ENCODE results near the gene DBF4B. TPM values are rescaled to one million over a fixed set of nuclear protein-coding genes. Genes with fewer than 3 reads are reported as not detected.

DBF4B gene
- total RNA-seq, 2 experiments from 2014 or later: 1.5 TPM

DNA sequence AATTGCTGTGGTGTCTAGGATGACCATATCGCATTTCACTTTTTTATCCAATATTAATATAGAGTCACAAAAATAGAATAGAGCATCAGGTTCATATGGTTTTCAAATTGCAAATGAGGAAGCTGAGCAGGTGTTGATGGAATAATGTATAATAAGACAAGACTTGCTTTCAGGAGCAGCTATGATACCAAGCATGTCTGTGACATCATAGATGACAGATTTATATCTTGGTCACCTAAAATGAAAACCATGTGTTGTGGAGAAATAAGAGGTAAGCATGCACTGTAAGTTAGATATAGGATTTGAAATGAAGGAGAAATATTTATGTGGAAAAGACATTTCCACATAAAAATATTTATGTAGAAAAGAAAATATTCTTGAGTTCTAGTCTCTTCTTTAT, 43.6 kb upstream of the DBF4B start:
- Histone ChIP-seq H3K9me3 (ENCODE audit: control insufficient read depth in 1 of 2, insufficient read depth in 1 of 2, low read length in 2 of 2) (no peaks in the 10 kb centered on the region), H3K4me1 (ENCODE audit: insufficient read depth, low read length) (no peaks in the 10 kb centered on the region), H3K36me3 (ENCODE audit: insufficient read depth, low read length) (no peaks in the 10 kb centered on the region), H3K27me3 (ENCODE audit: control insufficient read depth in 1 of 2, insufficient read depth in 2 of 2, low read length in 2 of 2) (peaks cover 2 to 9% of the 10 kb centered on the region in 2 experiments), H3K27ac (ENCODE audit: low read depth in 1 of 2, low read length in 2 of 2) (no peak overlapping the region), H3K4me3 (ENCODE audit: low read length) (no peak overlapping the region)
- Mint-ChIP-seq H3K4me3 (no peak overlapping the region), H3K27me3 (peaks cover 10% of the 10 kb centered on the region), H3K4me1 (ENCODE audit: low read depth) (no peaks in the 10 kb centered on the region), H3K9me3 (no peaks in the 10 kb centered on the region), H3K27ac (no peak overlapping the region), H3K36me3 (ENCODE audit: low read depth) (no peaks in the 10 kb centered on the region)
- POLR2A ChIA-PET: no interaction called here
- intact Hi-C loops (cut with DNase I, micrococcal nuclease): no loop called here
- DNase-seq (no peak), ATAC-seq (ENCODE audit: poor library complexity) (no peak)
- CTCF ChIA-PET: no interaction called here
- TF ChIP-seq, protein P1, sequence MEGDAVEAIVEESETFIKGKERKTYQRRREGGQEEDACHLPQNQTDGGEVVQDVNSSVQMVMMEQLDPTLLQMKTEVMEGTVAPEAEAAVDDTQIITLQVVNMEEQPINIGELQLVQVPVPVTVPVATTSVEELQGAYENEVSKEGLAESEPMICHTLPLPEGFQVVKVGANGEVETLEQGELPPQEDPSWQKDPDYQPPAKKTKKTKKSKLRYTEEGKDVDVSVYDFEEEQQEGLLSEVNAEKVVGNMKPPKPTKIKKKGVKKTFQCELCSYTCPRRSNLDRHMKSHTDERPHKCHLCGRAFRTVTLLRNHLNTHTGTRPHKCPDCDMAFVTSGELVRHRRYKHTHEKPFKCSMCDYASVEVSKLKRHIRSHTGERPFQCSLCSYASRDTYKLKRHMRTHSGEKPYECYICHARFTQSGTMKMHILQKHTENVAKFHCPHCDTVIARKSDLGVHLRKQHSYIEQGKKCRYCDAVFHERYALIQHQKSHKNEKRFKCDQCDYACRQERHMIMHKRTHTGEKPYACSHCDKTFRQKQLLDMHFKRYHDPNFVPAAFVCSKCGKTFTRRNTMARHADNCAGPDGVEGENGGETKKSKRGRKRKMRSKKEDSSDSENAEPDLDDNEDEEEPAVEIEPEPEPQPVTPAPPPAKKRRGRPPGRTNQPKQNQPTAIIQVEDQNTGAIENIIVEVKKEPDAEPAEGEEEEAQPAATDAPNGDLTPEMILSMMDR (IDR thresholded peaks at IDR 0.05): no peak

GRCh38 chr17:44666006-44666405, 42.5 kb upstream of the DBF4B start:
- ChIA-PET POLR2A (interaction anchor here (0.7 kb wide), 1 partner anchor 385 kb away, joined by 3 read pairs; no protein-coding TSS in a partner anchor), CTCF (no interaction called here)
- no peaks in the 10 kb centered on the region for H3K9me3 Mint-ChIP-seq
- DNase-seq (no peak), ATAC-seq (ENCODE audit: poor library complexity) (no peak)
- Histone ChIP-seq H3K4me1 (ENCODE audit: insufficient read depth, low read length) (no peaks in the 10 kb centered on the region), H3K4me3 (ENCODE audit: low read length) (no peak overlapping the region), H3K27ac (ENCODE audit: low read depth in 1 of 2, low read length in 2 of 2) (no peak overlapping the region), H3K9me3 (ENCODE audit: control insufficient read depth in 1 of 2, insufficient read depth in 1 of 2, low read length in 2 of 2) (no peaks in the 10 kb centered on the region), H3K27me3 (ENCODE audit: control insufficient read depth in 1 of 2, insufficient read depth in 2 of 2, low read length in 2 of 2) (peaks cover 2 to 9% of the 10 kb centered on the region in 2 experiments), H3K36me3 (ENCODE audit: insufficient read depth, low read length) (no peaks in the 10 kb centered on the region)
- H3K4me3 Mint-ChIP-seq: no peak overlapping the region
- no peaks in the 10 kb centered on the region for H3K4me1 Mint-ChIP-seq (ENCODE audit: low read depth)
- no peak overlapping the region for H3K27ac Mint-ChIP-seq
- H3K36me3 Mint-ChIP-seq (ENCODE audit: low read depth): no peaks in the 10 kb centered on the region
- intact Hi-C loops (cut with DNase I, micrococcal nuclease): no loop called here
- H3K27me3 Mint-ChIP-seq: peaks cover 10% of the 10 kb centered on the region
- TF ChIP-seq, protein P1 (IDR thresholded peaks at IDR 0.05): no peak

- ATAC-seq (ENCODE audit: poor library complexity) (no peak), DNase-seq (peak in 1 of 14 experiments; percentile 9)
- TF ChIP-seq, protein P1 (IDR thresholded peaks at IDR 0.05): peak; percentile 36
- no peaks in the 10 kb centered on the region for H3K4me1 Mint-ChIP-seq (ENCODE audit: low read depth)
- Histone ChIP-seq H3K4me3 (ENCODE audit: low read length) (no peak overlapping the region), H3K27me3 (ENCODE audit: control insufficient read depth in 1 of 2, insufficient read depth in 2 of 2, low read length in 2 of 2) (no peaks in the 10 kb centered on the region), H3K9me3 (ENCODE audit: control insufficient read depth in 1 of 2, insufficient read depth in 1 of 2, low read length in 2 of 2) (no peaks in the 10 kb centered on the region), H3K4me1 (ENCODE audit: insufficient read depth, low read length) (no peaks in the 10 kb centered on the region), H3K36me3 (ENCODE audit: insufficient read depth, low read length) (no peaks in the 10 kb centered on the region), H3K27ac (ENCODE audit: low read depth in 1 of 2, low read length in 2 of 2) (no peak overlapping the region)
- POLR2A ChIA-PET: no interaction called here
- H3K27ac Mint-ChIP-seq: no peak overlapping the region
- no peak overlapping the region for H3K4me3 Mint-ChIP-seq
- H3K27me3 Mint-ChIP-seq: no peaks in the 10 kb centered on the region
- H3K36me3 Mint-ChIP-seq (ENCODE audit: low read depth): peaks cover 7% of the 10 kb centered on the region
- CTCF ChIA-PET: no interaction called here
- no peaks in the 10 kb centered on the region for H3K9me3 Mint-ChIP-seq
- intact Hi-C loops (cut with DNase I, micrococcal nuclease): loop anchor here in 1 of 2 experiments (5.0 kb wide), 1 partner anchor 140 kb away; no protein-coding TSS in a partner anchor
Observed at GRCh38 chr17:44672479-44673093, 35.9 kb upstream of the DBF4B start.
